ENCODE measurements around the gene FRAT2.
A peak's percentile ranks its signal among the peaks of the same experiment; 100 is the strongest.

Gene FRAT2

DNA sequence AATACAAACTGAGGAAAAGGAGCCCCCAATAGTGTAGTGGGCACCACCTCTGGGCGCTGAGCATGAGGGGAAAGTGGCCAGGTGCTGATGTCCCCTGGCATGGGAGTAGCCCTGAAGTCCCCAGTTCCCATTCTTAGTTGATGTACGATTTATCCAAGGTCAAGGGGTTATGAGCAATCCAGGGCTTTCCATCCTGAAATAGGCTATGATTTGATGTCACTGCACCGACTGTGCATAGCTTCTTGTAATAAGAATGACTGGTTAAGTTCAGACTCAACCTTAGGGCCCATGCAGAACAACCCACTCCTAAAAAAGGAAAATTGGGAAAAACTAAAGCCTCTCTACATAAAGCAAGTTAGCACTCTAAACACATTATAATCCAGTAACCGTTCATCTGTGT, 11.0 kb downstream of the FRAT2 start:
- no peak for DNase-seq

DNA sequence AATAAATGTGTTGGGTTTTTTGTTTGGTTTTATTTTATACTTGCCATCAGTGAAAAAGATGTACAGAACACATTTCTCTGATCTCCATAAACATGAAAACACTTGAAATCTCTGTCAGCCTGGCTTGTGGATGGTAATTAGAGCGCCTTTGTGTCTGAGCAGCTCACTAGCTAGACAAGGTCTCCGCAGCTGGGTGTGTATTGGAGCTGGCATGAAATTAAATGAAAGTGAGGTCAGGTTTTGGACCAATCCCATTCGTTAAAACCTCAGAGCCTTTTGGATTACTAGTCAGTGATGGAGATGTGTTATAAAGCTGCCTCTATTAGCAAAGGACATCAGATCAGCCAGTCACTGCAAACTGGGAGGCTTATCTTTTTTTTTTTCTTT, 12.7 kb downstream of the FRAT2 start:
- no peak for DNase-seq

DNA sequence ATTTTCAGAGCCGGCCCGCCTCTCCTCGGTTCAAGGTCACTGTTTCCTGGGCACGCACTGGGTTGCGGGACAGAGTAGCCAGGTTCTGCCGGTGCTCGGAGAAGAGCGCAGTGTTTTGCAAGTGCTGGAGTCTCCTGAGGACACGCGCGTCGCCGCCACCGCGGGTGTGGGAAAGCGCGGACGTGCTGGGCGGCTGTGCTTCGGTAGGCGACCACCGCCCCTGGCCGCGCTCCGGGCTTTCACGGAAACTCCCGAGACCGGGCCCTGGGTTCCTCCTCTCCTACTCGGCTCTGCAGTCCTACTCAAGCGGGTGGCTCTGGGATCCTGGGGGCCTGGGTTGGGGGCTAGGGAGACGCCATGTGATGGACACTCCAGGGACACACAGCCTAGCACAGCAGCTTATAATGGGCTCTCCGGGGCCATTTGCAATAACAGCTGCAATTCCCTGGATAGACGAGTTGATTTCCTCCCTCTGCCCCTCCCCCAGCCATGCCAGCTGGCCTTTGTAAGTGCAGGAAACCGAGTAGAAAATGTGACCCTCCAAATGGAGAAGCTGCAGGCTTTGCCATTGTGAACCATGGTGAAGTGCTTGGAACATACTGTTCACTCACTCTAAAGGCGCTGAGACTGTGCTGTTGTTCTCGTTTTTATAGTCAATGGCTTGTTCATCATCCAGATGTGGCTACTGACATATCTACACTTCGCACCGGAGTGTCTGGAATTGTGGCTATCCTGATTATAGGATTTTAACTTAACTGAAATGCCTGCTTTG, 13.3 kb downstream of the FRAT2 start:
- DNase-seq: no peak

DNA sequence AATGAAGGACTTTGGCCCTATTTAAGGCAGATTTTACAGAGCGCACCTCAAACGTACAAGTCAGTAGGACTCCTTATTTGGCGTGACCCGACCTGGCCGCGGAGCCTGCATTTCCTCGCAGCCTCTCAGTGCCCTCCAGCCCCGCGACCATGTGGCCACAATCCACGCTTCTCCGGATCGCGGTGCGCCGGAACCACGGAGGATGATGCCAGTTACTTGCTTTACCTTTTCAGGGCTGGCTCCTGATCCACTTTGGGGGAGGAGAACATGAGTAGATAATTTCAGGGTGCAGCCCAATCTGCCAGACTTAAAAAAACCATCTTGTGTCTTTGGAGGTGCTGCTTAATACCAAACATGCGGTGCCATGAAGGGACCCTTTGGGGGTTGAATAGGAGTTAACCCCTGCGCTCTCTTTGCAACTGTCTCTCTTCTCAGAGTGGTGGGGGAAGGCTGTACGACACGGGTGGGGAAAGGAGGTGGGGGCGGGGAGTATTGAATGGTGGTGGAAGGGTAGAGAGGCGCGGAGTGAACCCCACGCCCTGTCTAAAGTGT, 14.0 kb downstream of the FRAT2 start:
- no peak for DNase-seq

DNA sequence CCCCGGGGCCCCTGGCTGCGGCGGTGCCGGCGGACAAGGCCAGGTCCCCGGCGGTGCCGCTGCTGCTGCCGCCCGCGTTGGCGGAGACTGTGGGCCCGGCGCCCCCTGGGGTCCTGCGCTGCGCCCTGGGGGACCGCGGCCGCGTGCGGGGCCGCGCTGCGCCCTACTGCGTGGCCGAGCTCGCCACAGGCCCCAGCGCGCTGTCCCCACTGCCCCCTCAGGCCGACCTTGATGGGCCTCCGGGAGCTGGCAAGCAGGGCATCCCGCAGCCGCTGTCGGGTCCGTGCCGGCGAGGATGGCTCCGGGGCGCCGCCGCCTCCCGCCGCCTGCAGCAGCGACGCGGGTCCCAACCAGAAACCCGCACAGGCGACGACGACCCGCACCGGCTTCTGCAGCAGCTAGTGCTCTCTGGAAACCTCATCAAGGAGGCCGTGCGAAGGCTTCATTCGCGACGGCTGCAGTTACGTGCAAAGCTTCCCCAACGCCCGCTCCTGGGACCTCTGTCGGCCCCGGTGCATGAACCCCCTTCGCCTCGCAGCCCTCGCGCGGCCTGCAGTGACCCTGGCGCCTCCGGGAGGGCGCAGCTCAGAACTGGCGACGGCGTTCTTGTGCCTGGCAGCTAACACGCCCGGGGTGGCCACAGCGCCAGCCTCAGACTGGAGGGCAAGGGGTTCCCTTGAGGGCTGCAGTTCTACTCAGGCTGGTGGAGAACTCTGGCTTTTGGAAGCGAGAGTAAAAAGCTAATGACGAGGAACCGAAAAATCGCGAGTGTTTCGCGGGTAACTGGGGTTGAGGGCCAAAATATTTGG, 14.7 kb downstream of the FRAT2 start:
- no peak for DNase-seq

DNA sequence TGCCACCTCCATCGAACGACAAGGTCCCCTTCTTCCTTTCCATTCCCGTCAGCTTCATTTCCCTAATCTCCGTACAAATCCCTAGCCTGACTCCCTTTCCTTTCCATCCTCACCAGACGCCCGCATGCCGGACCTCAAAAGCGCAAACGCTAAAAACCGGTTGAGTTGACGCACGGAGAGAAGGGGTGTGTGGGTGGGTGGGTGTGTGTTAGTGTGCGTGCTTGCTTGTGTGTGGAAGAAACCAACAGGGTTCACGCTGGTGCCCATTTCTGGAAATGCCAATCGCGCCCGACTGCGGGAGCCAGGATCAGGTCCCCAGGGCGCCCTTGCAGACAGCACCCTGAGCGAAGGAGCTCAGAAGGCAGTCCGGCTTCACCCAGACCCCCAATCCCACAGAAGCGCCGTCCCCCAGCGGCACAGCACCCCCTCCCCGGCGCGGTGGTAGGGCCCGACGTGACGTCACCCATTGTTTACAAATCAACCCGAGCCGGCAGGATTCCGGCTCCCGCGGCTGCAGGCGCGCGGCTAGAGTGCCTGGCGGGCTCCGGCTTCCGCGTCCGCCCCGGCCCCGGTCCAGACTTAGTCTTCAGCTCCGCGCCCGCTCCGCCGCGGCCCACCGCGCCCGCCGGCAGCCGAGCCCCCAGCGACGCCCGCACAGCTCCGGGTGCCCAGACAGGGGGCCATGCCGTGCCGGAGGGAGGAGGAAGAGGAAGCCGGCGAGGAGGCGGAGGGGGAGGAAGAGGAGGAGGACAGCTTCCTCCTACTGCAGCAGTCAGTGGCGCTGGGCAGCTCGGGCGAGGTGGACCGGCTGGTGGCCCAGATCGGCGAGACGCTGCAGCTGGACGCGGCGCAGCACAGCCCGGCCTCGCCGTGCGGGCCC, 15.5 kb downstream of the FRAT2 start, which contains the start of gene FRAT1:
Gene FRAT1, plus strand, starts transcription at position 500 of the 880 bp plus-strand sequence. Its CDS starts 183 bp downstream, at position 683.
- peak; percentile 29 for DNase-seq

DNA sequence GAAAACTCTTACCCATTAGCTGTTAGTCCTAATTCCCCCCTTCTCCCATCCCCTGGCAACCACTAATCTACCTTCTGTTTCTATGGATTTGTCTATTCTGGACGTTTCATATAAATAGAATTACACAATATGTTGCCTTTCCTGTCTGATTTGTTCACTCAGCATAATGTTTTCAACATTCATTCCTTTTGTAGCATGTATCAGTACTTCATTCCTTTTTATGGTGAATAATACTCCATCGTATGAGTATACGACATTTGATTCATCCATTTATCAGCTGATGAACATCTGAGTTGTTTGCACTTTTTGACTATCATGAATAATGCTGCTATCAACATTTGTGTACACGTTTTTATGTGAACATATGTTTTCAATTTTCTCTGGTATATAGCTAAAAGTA, 19.9 kb downstream of the FRAT2 start:
- no peak for DNase-seq

DNA sequence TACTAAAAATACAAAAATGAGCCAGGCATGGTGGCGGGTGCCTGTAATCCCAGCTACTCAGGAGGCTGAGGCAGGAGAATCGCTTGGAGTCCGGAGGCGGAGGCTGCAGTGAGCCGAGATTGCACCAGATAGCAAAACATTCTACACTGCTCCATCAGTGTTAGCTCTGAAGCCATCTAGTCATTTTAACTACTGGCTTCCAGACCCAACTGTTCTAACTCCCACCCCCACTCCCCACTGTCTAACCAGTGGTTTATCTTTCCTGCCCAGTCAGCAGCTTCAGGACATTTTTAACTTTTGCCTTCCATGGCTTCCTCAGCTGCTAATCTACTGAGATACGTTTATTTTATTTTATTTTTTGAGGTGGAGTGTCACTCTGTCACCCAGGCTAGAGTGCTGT, 21.6 kb downstream of the FRAT2 start:
- no peak for DNase-seq

DNA sequence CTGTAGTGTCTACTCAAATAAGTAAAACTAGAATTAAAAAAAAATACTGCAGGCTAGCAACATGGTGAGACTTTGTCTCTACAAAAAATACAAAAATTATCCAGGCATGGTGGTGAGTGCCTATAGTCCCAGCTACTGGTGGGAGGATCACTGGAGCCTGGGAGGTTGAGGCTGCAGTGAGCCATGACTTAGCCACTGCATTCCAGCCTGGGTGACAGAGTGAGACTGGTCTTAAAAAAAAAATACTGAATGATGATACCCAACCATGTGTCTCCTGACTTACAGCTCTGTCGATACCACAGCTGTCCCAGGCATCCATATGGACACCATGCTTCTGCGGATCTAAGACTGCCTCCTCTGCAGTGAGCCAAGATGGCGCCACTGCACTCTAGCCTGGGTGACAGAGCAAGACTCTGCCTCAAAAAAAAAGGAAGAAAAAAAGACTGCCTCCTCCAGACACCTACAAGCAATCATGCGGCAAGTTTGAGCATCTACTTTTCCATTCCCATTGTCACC, 23.4 kb downstream of the FRAT2 start:
- no peak for DNase-seq

DNA sequence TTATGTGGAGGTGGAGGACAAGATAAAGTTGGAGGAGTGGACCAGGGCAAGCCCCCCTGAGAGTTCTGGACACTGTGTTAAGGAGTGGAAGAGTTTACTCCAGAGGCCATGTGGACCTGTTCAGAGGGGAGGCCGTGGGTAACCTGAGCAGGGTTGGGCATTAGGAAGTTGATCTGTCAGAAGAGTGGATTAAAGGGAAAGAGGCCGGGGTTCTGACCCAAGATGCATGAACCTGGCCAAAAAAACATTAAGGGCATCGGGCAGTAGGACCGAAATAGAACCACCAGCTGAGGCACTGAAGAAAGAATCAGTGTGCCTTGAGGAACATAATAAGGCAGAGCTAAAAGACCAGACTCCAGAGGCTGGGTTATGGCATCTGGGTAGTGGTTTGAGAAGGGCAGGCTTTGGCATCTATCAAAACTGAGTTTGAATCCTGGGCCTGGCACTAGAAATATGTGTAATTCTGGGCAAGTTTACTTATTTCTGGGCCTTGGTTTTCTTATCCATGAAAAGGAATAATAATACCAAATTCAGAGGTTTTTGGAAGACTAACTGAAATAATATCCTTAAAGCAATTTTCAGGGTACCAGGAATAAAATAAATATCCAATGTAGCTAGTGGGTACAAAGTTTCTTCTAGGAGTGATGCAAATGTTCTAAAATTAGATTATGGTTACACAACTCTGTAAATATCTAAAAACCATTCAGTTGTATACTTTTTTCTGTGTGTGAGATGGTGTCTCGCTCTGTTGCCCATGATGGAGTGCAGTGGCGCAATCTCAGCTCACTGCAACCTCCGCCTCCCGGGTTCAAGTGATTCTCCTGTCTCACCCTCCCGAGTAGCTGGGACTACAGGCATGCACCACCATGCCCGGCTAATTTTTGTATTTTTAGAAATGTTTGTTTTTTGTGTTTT, 26.4 kb downstream of the FRAT2 start:
- DNase-seq: no peak

DNA sequence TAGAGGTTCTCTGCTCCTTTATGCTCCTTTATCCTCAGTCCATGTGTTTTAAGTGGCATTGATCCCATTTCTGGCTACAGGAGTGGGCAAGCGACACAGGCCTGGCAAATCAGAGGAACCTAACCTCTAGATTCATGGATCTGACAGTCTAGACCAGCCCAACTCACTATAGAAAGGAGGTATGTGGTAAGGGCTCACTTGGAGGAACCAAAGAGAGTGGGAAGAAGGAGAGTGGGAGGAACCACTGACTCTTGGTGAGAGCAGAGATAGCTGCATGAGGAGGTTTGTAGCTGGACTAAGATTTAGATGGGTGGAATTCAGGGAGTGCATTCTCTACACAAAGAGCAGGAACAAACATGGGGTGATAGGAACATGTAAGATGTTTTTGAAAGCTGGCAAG, 27.1 kb downstream of the FRAT2 start:
- no peak for DNase-seq

DNA sequence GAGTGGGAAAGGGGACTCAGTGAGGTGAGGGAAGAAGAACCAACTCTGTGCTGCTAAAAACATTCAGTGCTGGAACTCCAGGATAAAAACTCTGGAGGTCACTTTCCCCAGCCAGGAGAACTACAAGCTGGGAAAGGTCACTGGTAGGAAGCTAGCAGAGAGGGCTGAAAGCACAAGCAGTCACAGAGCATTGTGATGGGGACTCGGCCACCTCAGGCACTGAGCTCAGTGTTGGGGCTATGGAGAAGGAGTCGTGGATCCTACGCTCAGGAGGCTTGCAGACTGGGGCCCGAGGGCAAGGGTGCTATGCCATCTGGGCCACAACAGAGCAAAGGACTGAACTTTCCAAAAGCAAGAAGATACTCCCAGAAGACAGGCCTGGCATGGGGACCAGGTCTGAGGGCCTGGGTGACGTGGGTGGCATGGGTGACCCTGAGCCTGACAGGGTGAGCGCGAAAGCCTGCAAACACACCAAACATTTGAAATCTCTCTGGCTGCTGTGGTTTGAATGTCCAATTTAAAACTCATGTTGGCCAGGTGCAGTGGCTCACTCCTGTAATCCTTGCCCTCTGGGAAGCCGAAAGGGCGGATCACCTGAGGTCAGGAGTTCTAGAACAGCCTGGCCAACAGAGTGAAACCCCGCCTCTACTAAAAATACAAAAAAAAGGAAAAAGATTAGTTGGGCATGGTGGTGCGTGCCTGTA, 32.3 kb downstream of the FRAT2 start:
- no peak for DNase-seq

DNA sequence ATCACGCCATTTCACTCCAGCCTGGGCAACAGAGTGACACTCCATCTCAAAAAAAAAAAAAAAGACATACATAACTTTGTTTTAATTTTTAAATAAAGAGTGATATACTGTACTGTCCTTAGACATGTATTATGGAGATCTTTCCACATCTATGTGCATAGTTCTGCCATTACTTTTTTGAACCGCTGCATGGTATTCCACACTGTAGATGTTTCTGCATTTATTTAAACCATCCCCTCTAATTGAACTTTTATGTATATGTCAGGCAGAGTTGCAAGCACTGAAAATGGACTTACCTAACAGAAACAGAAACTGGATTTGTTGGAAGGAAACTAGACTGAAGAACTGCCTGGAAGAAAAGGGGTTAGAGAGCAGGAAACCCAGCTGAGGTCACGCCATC, 33.5 kb downstream of the FRAT2 start:
- no peak for DNase-seq

DNA sequence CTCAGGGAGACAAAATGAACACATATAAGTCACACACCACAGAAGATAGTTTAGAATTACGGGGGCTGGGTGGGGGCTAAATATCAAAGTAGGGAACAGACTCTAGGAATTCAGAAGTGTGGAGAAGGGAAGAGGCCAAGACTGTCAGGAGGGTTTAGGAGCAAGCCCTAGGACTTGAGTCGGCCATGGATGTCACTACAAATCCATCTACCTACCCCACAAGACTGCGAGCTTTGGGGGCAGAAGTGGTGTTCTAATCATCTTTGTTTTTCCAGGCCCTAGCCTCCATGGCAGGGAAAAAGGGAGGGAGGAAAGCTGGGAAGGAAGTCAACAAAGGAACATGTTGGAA, 36.3 kb downstream of the FRAT2 start:
- DNase-seq: no peak

DNA sequence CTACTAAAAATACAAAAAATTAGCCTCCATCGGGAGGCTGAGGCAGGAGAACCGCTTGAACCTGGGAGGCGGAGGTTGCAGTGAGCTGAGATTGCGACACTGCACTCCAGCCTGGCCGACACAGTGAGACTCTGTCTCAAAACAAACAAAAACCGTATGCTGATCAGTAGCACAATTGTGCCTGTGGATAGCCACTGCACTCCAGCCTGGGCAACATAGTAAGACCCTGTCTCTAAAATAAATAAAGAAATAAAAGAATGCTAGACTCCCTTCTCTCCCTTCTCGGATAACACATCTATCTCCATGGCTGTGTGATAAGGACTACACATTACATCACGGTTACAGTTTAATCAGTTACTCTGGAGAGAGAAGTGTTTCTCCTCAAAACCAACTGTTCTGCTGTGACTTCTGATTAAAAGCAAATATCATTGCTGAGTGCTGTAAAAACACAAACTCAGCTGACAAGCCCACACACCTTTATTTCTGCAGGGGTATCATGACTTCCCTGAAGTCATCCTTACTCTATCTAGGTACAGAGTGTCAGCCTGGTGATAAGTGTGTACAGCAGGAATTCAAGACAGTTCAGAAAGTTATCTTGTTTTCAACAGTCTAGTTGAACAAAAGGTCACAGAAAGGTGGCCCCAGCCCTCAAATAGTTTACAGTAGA, 36.8 kb downstream of the FRAT2 start:
- DNase-seq: no peak

DNA sequence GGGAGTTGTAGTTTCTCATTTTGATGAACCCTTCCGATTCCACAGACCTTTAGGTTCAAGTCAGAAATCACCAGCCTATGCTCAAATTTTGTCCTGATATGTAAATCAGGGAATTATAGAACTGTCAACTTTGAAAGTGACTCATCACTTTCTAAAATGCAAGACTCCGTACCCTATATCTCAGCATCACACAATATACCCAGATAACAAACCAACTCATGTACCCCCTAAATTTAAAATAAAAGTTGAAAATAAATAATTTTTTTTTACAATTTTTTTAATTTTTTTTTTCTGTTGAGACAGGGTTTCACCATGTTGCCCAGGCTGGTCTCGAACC, 41.7 kb downstream of the FRAT2 start:
- no peak for DNase-seq

DNA sequence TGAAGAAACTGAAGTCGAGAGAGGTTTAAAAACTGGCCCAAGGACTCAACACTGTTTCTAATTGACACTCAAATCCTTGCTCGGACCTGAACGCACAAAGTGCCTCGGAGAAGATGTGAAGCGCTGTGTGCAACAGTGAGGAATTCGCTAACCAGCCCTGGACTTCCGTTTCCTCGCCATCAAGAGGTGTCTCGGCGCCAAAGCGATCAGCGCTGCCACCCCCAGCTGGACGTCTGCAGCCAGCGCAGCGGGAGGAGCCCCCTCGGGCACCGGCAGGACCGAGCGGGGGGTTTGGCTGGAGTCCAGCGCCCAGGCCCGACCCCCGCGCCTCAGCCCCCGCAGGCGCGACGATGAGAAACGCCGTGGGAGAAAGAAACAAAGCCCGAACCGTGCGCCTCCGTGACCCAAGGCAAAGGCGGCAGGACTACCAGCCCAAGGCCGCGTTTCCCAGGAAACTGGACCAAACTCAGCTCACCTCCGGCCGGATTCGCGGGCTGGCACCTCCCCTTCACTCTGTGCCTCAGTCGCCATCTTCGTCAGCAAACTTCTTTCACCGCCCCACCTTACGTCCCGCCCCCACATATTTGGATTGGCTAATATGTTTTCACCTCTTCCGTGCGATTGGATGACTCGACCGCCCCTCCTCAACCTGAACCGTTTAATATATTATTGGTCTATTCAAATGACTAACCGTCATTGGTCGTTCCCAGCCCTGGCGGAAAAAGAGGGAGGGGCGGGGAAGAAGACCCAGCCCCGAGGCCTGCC, 42.2 kb downstream of the FRAT2 start, which contains the start of gene ARHGAP19:
Gene ARHGAP19, minus strand, starts transcription at position 541 of the 765 bp plus-strand sequence. Its CDS starts 10 bp downstream, at position 531.
- peak; percentile 88 for DNase-seq

DNA sequence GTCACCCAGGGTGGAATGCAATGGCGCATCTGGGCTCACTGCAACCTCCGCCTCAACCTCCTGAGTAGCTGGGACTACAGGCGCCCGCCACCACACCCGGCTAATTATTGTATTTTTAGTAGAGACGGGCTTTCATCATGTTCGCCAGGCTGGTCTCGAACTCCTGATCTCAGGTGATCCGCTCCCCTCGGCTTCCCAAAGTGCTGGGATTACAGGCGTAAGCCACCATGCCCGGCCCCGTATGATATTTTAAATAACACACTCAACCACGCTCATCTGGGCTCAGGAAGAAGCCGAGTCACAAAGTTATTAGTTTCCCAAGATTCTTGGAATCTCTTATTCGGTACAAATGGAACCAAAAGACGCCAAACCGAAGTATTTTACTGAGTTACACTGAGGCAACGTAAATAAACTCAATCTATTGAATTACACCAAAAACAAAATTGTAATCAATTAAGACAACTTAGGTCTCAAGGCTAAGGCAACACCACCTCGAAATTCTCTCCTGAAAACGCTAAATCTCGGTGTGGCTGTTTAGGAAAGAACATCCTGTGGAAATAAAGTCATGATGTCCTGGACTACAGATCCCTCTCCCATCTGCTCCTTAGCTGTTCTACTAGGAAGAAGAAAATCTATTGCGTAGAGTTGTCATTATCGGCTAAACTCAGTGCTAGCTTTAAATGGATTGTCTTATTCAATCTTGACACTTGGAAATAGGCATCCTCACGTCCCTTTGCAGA, 43.0 kb downstream of the FRAT2 start:
- DNase-seq: no peak
